ENCODE results near the gene NCKAP5. TPM values are rescaled to one million over a fixed set of nuclear protein-coding genes. Genes with fewer than 3 reads are reported as not detected.

Gene NCKAP5
- total and polyA plus RNA-seq, 2 of the 8 experiments (the other 6 are each of a cell fraction or from before 2014, with no cell fraction given), result 0.27 to 0.86 TPM

DNA sequence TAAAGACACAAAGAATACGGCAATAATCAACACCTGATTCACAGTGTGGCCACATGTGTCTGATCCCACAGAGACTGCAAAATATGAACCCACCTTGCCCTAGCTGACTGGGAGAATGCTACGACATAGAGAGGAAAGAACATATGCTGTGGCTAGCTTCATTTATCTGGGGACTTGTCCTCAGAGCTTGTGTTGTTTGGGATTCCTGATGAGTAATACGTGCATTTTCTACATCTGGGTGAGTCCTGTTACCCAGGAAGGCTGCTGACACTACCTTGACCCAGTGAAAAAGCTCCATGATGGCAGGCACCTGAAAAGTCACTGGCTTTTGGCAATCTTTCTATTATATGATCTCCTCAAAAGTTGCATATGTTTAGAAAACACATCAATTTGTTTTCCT lies 470.6 kb downstream of the NCKAP5 start (continued):
- TF ChIP-seq GTF2F1 (IDR thresholded peaks at IDR 0.05; ENCODE audit: borderline replicate concordance, low read depth, low read length), result no peak
- TF ChIP-seq, protein P1, sequence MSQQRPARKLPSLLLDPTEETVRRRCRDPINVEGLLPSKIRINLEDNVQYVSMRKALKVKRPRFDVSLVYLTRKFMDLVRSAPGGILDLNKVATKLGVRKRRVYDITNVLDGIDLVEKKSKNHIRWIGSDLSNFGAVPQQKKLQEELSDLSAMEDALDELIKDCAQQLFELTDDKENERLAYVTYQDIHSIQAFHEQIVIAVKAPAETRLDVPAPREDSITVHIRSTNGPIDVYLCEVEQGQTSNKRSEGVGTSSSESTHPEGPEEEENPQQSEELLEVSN (IDR thresholded peaks at IDR 0.05), result no peak
